KMS-11 (cell line): Measurements from ENCODE around the gene PRDM16.

Experiments
- H2AFZ ChIP-seq: fragments of 200-600 bp; sonication (generic); 2 replicates; pipeline ENCODE4 v1.6.1; 2016; ENCODE audit warnings: antibody characterized with exemption, mixed run types, low read depth
- H3K27ac ChIP-seq: fragments of 200-600 bp; sonication (generic); 2 replicates; pipeline ENCODE4 v1.6.1; 2016; ENCODE audit warnings: mild to moderate bottlenecking, mixed run types
- H3K27me3 ChIP-seq: fragments of 200-600 bp; sonication (generic); 2 replicates; pipeline ENCODE4 v1.6.1; 2017; ENCODE audit warnings: mild to moderate bottlenecking, low read depth, mixed run types, moderate library complexity; ENCODE audit not compliant: insufficient read depth
- H3K36me3 ChIP-seq: fragments of 200-600 bp; sonication (generic); 2 replicates; pipeline ENCODE4 v1.6.1; 2017; ENCODE audit warnings: mild to moderate bottlenecking, mixed run types; ENCODE audit not compliant: insufficient read depth
- H3K4me1 ChIP-seq: fragments of 200-600 bp; sonication (generic); 2 replicates; pipeline ENCODE4 v1.6.1; 2016; ENCODE audit warnings: mild to moderate bottlenecking, low read depth, mixed run types; ENCODE audit not compliant: poor library complexity, severe bottlenecking
- H3K4me2 ChIP-seq: fragments of 200-600 bp; sonication (generic); 2 replicates; pipeline ENCODE4 v1.7.0; 2016; ENCODE audit warnings: mild to moderate bottlenecking, mixed run types
- H3K4me3 ChIP-seq: fragments of 200-600 bp; sonication (generic); IDR thresholded peaks from 2 replicates; pipeline ENCODE4 v1.6.1; 2017; ENCODE audit warnings: low read depth, low read length, mixed read lengths; ENCODE audit not compliant: insufficient read depth
- H3K79me2 ChIP-seq: fragments of 200-600 bp; sonication (generic); 2 replicates; pipeline ENCODE4 v1.6.1; 2016; ENCODE audit warnings: low read depth, mixed run types; ENCODE audit not compliant: insufficient read depth
- H3K9ac ChIP-seq: fragments of 200-600 bp; sonication (generic); 2 replicates; pipeline ENCODE4 v1.6.1; 2016; ENCODE audit warnings: mild to moderate bottlenecking, mixed run types
- H4K20me1 ChIP-seq: fragments of 200-600 bp; sonication (generic); 2 replicates; pipeline ENCODE4 v1.6.1; 2016; ENCODE audit warnings: mild to moderate bottlenecking, mixed run types; ENCODE audit not compliant: insufficient read depth
- TF ChIP-seq, protein P1 (sequence below): fragments of 200-600 bp; sonication (generic); conservative IDR thresholded peaks from 2 replicates; pipeline ENCODE4 v1.6.1; 2017; ENCODE audit warnings: low read depth, mild to moderate bottlenecking, antibody characterized with exemption, low read length, moderate library complexity, mixed read lengths

The PRDM16 gene

DNA sequence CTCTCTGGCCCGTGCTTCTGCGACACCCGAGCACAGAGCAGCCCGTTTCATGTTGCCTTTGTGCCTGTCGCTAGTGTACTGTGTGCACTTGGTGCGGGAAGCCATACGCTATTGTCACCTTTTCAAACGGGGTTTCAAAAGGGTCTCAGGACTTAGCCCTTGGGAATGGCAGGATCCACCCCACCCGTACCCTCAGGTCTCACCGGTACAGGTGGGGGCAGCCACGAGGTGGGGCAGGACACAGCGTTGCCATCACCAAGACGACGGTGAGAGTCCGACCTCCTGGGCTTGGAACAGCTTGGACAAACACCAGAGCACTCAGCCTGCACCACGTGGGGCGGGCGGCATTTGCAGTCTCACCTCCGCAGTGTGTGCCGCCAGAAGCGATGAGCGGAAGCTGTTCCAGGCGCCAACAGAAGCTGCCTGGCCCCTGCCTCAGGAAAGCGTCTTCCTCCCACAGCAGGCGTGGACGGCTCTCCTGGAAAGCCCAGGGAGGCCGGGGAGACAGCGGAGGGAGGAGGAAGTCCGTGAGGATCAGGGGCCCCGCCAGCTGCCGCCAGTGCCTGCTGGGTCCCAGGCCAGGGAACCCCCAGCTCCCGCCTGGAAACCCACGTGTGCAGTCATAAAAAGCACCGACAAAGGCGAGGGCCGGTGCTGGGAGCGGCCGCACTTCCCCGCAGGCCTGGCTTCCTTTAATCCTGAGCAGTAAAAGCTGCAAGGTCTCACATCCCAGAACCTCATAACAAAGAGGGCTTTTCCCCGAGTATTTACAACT is 254.2 kb downstream of the PRDM16 start:
- no peak overlapping the region for H3K9ac ChIP-seq
- H3K4me3 ChIP-seq, result no peak overlapping the region
- H3K27me3 ChIP-seq, result peaks cover 23% of the 10 kb centered on the region
- H4K20me1 ChIP-seq, result no peaks in the 10 kb centered on the region
- no peak overlapping the region for H3K4me2 ChIP-seq
- no peak overlapping the region for H3K27ac ChIP-seq
- H3K4me1 ChIP-seq, result no peaks in the 10 kb centered on the region
- TF ChIP-seq, protein P1, sequence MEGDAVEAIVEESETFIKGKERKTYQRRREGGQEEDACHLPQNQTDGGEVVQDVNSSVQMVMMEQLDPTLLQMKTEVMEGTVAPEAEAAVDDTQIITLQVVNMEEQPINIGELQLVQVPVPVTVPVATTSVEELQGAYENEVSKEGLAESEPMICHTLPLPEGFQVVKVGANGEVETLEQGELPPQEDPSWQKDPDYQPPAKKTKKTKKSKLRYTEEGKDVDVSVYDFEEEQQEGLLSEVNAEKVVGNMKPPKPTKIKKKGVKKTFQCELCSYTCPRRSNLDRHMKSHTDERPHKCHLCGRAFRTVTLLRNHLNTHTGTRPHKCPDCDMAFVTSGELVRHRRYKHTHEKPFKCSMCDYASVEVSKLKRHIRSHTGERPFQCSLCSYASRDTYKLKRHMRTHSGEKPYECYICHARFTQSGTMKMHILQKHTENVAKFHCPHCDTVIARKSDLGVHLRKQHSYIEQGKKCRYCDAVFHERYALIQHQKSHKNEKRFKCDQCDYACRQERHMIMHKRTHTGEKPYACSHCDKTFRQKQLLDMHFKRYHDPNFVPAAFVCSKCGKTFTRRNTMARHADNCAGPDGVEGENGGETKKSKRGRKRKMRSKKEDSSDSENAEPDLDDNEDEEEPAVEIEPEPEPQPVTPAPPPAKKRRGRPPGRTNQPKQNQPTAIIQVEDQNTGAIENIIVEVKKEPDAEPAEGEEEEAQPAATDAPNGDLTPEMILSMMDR, result no peak
- no peak overlapping the region for H2AFZ ChIP-seq
- H3K79me2 ChIP-seq, result no peaks in the 10 kb centered on the region
- H3K36me3 ChIP-seq, result no peaks in the 10 kb centered on the region

DNA sequence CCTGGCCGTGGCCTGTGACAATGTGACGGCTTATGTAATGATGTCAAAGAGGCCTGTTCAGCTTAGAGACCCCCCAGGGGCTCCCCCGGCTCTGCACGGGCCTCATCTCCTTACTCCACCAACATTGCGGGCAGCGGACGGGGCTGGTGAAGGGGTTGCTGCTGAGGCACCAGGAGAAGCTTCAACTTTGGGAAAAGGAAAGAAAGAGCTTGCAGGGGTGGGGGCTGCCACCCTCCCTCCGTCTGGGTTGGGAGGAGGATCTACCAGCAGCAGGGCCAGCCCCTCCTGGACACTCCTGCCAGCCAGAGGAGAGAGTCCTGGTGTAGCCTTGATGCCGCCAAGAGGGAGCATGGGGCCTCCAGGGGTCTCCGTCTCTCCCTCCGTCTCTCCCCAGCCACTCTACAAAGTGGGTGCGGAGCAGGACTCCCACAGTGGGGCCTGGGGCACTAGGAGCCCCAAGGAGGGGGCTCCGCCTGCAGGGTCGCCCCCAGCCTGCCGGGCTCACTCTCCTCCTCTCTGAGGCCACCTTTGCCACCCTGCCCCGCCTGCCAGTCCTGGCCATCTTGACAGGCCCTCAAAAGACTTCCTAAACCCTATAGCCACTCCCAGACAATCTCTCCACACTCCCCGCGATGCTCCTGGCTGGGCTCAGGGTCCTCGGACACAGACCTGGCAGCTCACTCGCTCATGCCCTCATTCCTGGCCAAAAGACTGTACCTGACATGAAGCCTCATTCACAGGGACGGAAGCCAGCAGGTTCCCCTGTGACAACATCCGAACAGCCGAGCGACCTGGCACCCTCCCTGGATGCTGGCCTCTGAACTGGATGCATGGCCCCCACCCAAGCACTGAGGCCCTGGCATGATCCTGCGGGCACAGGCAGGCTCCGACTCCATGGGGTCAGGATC is 255.0 kb downstream of the PRDM16 start:
- no peaks in the 10 kb centered on the region for H3K79me2 ChIP-seq
- no peaks in the 10 kb centered on the region for H3K4me1 ChIP-seq
- H3K4me2 ChIP-seq, result no peak overlapping the region
- no peaks in the 10 kb centered on the region for H4K20me1 ChIP-seq
- no peak overlapping the region for H3K4me3 ChIP-seq
- H2AFZ ChIP-seq, result no peak overlapping the region
- TF ChIP-seq, protein P1, result no peak
- H3K27ac ChIP-seq, result no peak overlapping the region
- H3K36me3 ChIP-seq, result no peaks in the 10 kb centered on the region
- peaks cover 16% of the 10 kb centered on the region; the same call in 1 of the 2 replicates for H3K27me3 ChIP-seq
- H3K9ac ChIP-seq, result no peak overlapping the region

DNA sequence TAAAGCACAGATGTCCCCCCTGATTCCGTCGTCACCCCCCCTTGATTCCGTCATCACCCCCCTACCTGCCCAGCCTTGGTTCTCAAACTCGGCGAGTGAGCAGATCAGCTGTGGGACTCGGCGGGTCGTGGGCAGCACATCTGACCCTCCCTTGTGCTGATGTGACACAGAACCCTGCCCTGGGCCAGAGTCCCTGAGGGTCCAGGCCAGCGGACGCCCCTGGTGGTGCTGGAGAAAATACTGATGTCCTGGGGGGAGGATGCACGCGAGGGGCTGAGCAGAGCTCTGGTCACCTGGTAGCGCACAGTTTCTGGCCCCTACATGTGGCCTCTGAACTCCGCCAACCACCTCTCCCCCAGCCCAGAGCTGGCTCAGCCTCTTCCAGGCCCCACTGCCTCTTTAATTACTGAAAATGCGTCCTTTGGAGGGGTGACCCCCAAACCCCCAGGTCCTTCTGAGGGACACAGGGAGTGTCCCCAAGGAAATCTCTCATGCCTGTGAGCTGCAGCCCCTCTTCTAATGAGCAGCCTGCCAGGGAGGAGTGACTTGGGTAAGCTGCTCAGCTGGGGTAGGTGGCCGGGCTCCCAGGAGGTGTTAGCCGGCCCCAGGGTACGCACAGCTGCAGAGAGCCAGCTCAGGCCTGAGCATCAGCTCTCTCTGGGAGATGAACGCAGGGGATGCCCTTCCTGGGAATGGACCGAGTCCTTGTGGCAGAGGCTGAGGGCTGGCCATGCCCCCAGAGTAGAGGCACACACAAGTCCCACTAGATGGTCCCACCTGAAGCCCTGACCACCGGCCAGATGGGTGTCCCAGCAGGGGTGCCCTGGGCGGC is 255.9 kb downstream of the PRDM16 start:
- Histone ChIP-seq H3K4me3 (no peak overlapping the region), H3K9ac (no peak overlapping the region), H3K4me1 (no peaks in the 10 kb centered on the region), H3K36me3 (no peaks in the 10 kb centered on the region), H4K20me1 (no peaks in the 10 kb centered on the region), H3K79me2 (no peaks in the 10 kb centered on the region), H3K27ac (no peak overlapping the region), H3K27me3 (peaks cover 16% of the 10 kb centered on the region; the same call in 1 of the 2 replicates), H3K4me2 (no peak overlapping the region), H2AFZ (no peak overlapping the region)
- TF ChIP-seq, protein P1, result no peak

DNA sequence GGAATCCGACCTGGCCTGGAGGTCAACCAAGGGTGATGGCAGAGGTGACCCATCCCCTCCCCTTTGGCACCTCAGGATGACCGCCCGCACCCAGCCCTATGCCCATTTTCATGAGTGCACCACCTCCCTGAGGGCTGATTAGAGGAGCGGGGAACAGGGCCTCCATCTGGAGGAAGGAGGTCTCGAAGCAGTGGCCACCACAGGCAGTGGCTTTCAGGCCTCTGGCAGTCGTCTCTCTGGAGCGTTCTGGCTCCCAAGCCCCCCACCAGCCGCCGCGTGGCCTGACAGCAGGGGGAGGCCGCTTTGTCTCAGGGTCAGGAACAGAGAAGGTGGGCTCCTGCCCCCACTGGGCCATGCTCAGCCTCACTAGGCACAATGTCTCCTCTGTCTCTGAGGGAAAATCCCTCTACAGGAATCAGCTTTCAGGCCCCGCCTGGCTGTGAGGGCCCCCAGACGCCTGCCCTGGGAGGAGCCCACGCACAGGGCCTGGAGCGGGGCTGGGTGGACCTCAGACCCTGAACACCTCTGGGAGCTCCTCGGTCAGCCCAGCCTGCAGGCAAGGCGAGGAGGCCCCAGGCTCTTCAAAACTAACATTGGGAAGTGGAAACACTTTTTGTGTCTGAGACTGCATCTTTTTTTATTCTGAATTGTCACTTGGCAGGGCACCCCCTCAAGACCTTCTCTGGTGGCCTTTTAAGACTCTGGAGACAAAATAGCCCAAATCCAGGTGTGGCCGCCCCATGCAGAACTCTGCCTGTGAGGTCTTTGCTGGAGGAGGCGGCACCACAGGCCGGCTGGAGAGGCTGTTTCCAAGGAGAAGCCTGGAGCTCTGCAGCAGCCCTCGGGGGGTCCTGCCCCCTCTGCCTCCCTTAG is 257.7 kb downstream of the PRDM16 start:
- H3K79me2 ChIP-seq, result no peaks in the 10 kb centered on the region
- H4K20me1 ChIP-seq, result no peaks in the 10 kb centered on the region
- H3K27me3 ChIP-seq, result peaks cover 16% of the 10 kb centered on the region; the same call in 1 of the 2 replicates
- no peaks in the 10 kb centered on the region for H3K36me3 ChIP-seq
- H3K9ac ChIP-seq, result no peak overlapping the region
- no peak overlapping the region for H2AFZ ChIP-seq
- no peak overlapping the region for H3K4me2 ChIP-seq
- TF ChIP-seq, protein P1, result no peak
- H3K4me3 ChIP-seq, result no peak overlapping the region
- H3K4me1 ChIP-seq, result no peaks in the 10 kb centered on the region
- H3K27ac ChIP-seq, result no peak overlapping the region
